Nephron progenitor cell (in vitro differentiated cells): ENCODE results near the gene SPDYC.
A peak's percentile ranks its signal among the peaks of the same experiment; 100 is the strongest.

Source experiments
- DNase-seq: peaks from one replicate; pipeline ENCODE4 v3.0.0; 2021
- H3K27ac Mint-ChIP-seq: 2 replicates; pipeline ENCODE4 v1.8.0; 2021; ENCODE audit warnings: mild to moderate bottlenecking, moderate library complexity, mixed read lengths
- H3K27me3 Mint-ChIP-seq: 2 replicates; pipeline ENCODE4 v1.8.0; 2021; ENCODE audit warnings: mild to moderate bottlenecking, low read depth, mixed read lengths; ENCODE audit not compliant: poor library complexity
- H3K36me3 Mint-ChIP-seq: 2 replicates; pipeline ENCODE4 v1.8.0; 2021; ENCODE audit warnings: low read depth, mixed read lengths
- H3K4me1 Mint-ChIP-seq: 2 replicates; pipeline ENCODE4 v1.8.0; 2021; ENCODE audit warnings: mixed read lengths
- H3K4me3 Mint-ChIP-seq: 2 replicates; pipeline ENCODE4 v1.8.0; 2021; ENCODE audit warnings: mild to moderate bottlenecking, moderate library complexity, mixed read lengths
- H3K9me3 Mint-ChIP-seq: 2 replicates; pipeline ENCODE4 v1.8.0; 2021; ENCODE audit warnings: mild to moderate bottlenecking, moderate library complexity, mixed read lengths
- CTCF ChIP-seq: fragments of 200-600 bp; sonication (generic); IDR thresholded peaks from 2 replicates; pipeline ENCODE4 v1.5.0; 2021; ENCODE audit warnings: antibody characterized with exemption

Gene SPDYC

GRCh38 chr11:65212226-65212801 is 42.3 kb downstream of the SPDYC start:
- Mint-ChIP-seq H3K9me3 (no peaks in the 10 kb centered on the region), H3K36me3 (peaks cover 12% of the 10 kb centered on the region), H3K4me1 (peaks cover 38% of the 10 kb centered on the region), H3K27me3 (peaks cover 3% of the 10 kb centered on the region), H3K4me3 (no peak overlapping the region), H3K27ac (peak overlapping the region; percentile 14)
- no peak for DNase-seq
- TF ChIP-seq CTCF, result no peak

DNA sequence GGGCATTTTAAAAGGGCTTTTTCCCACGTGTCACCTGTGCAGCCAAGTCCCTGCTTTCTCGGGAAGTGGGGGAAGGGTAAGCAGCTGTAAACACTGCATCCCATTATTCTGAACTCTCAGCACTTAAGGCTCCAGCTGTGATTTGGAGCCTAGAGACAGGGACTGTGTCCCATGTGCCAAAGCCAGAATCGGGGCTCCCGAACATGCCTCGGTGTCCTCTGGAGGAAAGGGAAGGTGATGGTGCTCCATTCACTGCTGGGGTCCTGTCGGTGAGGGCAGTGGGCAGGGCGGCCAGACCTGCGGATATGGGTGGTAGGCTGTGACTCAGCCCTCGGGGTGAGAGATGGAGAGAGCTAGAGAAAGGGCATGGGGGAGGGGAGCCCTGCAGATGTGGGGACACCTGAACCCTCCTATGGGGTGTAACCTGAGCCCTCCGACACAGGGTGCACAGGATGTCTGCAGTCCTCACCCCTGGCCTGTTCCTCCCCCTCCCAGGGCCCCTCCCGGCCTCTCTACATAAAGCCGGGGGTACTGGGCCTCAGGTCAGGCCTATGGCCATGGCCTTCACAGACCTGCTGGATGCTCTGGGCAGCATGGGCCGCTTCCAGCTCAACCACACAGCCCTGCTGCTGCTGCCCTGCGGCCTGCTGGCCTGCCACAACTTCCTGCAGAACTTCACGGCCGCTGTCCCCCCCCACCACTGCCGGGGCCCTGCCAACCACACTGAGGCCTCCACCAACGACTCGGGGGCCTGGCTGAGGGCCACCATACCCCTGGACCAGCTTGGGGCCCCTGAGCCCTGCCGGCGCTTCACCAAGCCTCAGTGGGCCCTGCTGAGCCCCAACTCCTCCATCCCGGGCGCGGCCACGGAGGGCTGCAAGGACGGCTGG is 43.5 kb downstream of the SPDYC start:
- Mint-ChIP-seq H3K4me3 (peak overlapping the region; percentile 40), H3K27me3 (peaks cover 3% of the 10 kb centered on the region), H3K36me3 (peaks cover 12% of the 10 kb centered on the region), H3K27ac (no peak overlapping the region), H3K9me3 (no peaks in the 10 kb centered on the region), H3K4me1 (peaks cover 38% of the 10 kb centered on the region)
- no peak for TF ChIP-seq CTCF
- no peak for DNase-seq

GRCh38 chr11:65214212-65214845 is 44.3 kb downstream of the SPDYC start:
- peaks cover 46% of the 10 kb centered on the region for H3K4me1 Mint-ChIP-seq

DNA sequence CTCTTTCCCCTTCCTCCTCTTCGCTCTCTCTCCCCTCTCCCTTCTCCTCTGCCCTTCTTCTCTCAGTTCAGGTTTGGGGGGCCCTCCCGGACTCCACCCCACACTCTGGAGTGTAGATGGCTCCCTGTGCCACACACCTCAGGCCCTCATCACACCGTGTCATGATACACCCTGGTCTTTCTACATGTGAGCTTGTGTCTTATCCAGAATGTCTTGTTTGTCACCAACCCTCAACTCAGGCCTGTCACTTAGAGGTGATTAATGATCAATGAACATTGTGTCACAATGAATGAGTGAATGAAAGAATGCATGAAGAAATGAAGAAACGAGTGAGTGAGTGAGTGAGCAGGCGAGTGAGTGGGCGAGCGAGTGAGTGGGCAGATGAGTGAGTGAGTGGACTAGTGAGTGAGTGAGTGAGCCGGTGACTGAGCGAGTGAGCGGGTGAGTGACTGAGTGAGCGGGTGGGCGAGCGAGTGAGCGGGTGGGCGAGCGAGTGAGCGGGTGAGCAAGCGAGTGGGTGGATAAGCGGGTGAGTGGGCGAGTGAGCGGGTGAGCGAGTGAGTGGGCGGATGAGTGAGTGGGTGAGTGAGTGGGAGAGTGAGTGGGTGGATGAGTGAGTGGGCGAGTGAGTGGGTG is 45.5 kb downstream of the SPDYC start:
- peaks cover 3% of the 10 kb centered on the region for H3K27me3 Mint-ChIP-seq
- no peak overlapping the region for H3K27ac Mint-ChIP-seq
- DNase-seq, result no peak
- peaks cover 54% of the 10 kb centered on the region for H3K4me1 Mint-ChIP-seq
- TF ChIP-seq CTCF, result no peak
- H3K9me3 Mint-ChIP-seq, result no peaks in the 10 kb centered on the region
- H3K36me3 Mint-ChIP-seq, result no peaks in the 10 kb centered on the region
- H3K4me3 Mint-ChIP-seq, result no peak overlapping the region

More at GRCh38 chr11:65214212-65214845, 44.3 kb downstream of the SPDYC start:
- TF ChIP-seq CTCF, result no peak
- Mint-ChIP-seq H3K9me3 (no peaks in the 10 kb centered on the region), H3K27me3 (peaks cover 3% of the 10 kb centered on the region), H3K27ac (no peak overlapping the region), H3K36me3 (peaks cover 5% of the 10 kb centered on the region), H3K4me3 (peak overlapping the region; percentile 25)
- no peak for DNase-seq

DNA sequence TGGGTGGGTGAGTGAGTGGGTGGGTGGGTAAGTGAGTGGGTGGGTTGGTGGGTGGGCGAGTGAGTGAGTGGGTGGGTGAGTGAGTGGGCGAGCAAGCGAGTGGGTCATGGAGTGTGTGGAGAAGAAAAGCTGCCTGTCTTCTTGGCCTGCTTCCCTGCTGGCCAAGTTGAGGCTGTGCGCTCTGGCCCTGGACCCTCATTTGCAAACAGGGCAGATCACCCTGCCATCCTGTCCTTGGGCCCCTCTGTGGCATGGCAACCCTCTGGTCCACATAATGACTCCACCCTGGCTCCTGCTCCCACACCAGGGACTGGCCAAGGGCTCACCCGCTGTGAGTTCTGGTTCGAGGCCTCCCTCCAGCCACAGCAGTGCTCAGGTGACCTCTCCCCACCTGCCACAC is 46.8 kb downstream of the SPDYC start:
- DNase-seq, result no peak
- no peak overlapping the region for H3K27ac Mint-ChIP-seq
- H3K4me3 Mint-ChIP-seq, result no peak overlapping the region
- no peak for TF ChIP-seq CTCF
- H3K27me3 Mint-ChIP-seq, result peaks cover 3% of the 10 kb centered on the region
- peaks cover 55% of the 10 kb centered on the region for H3K4me1 Mint-ChIP-seq
- H3K36me3 Mint-ChIP-seq, result no peaks in the 10 kb centered on the region
- H3K9me3 Mint-ChIP-seq, result no peaks in the 10 kb centered on the region
